HCT116 (cell line): ENCODE data around the gene SLC22A6. TPM values are rescaled to one million over a fixed set of nuclear protein-coding genes. Genes with fewer than 3 reads are reported as not detected.

Experiments
- ATAC-seq: fragments of 200-7000 bp; cut with Tn5 transposase; 2 replicates; pipeline ENCODE4 v1.9.1; 2020; ENCODE audit warnings: mild to moderate bottlenecking, moderate library complexity
- BruUV-seq: library from RNA; stranded (reverse); fragments of 400-500 nt; replicated peaks from 2 replicates; lab custom pipeline; 2021; lab: Mats Ljungman, UMichigan
- CTCF ChIA-PET: fragments of 300-600 bp; sonication (Branson Sonifier 250); formaldehyde crosslinking; loops from one replicate; lab custom pipeline; 2021; ENCODE audit warnings: antibody characterized with exemption; lab: Charles Lee
- POLR2A ChIA-PET: fragments of 300-600, 350-600 bp; sonication (Branson Sonifier 250); formaldehyde crosslinking; loops from one replicate; lab custom pipeline; 2021; ENCODE audit warnings: antibody characterized with exemption; lab: Charles Lee
- RAD21 ChIA-PET, 2 experiments: fragments of 300-600 bp; sonication (Branson Sonifier 250); formaldehyde crosslinking; loops; one replicate each; lab custom pipeline; 2023; ENCODE audit warnings: low total read pairs in 2 of 2; ENCODE audit not compliant: uncharacterized antibody in 2 of 2, unreplicated experiment in 2 of 2, low non-redundant PET in 1 of 2; lab: Charles Lee
- DNase-seq: peaks from one replicate; pipeline ENCODE4 v3.0.0-alpha.2; 2010; ENCODE audit warnings: low read depth, low spot score
- H2AFZ ChIP-seq: fragments of 200-600 bp; shearing (Covaris generic), sonication (generic); 2 replicates; pipeline ENCODE4 v1.6.1; 2017; ENCODE audit warnings: low read depth, mixed run types, mixed read lengths, antibody characterized with exemption, low read length; ENCODE audit not compliant: poor library complexity, severe bottlenecking
- H3K27ac ChIP-seq: 2 replicates; pipeline ENCODE4 v1.5.1; 2012; ENCODE audit warnings: low read depth, low read length
- H3K27me3 ChIP-seq: fragments of 200-600 bp; sonication (generic); 2 replicates; pipeline ENCODE4 v1.6.1; 2016; ENCODE audit warnings: mixed run types, low read length, mixed read lengths; ENCODE audit not compliant: insufficient read depth
- H3K36me3 ChIP-seq, 2 experiments: fragments of 200-500 bp in 1 of 2; fragments of 200-600 bp in 1 of 2; sonication (Bioruptor generic) in 1 of 2; sonication (generic) in 1 of 2; 2 replicates each; pipeline versions ENCODE4 v1.5.1 to v1.6.1; 2014 to 2016; ENCODE audit warnings: low read length in 2 of 2, inconsistent platforms in 1 of 2, mixed read lengths in 1 of 2, mixed run types in 1 of 2; ENCODE audit not compliant: insufficient read depth in 2 of 2, control insufficient read depth in 1 of 2
- H3K4me1 ChIP-seq, 2 experiments: fragments of 200-600 bp in 1 of 2; sonication (generic) in 1 of 2; 2 replicates each; pipeline versions ENCODE4 v1.5.1 to v1.6.1; 2012 to 2017; ENCODE audit warnings: low read length in 2 of 2, inconsistent platforms in 1 of 2, mild to moderate bottlenecking in 1 of 2, mixed read lengths in 1 of 2, mixed run types in 1 of 2, moderate library complexity in 1 of 2; ENCODE audit not compliant: insufficient read depth in 2 of 2, control insufficient read depth in 1 of 2
- H3K4me2 ChIP-seq: fragments of 200-600 bp; sonication (generic); 2 replicates; pipeline ENCODE4 v1.6.1; 2017; ENCODE audit warnings: mixed run types, low read length, mixed read lengths
- H3K4me3 ChIP-seq, 2 experiments: fragments of 200-600 bp in 1 of 2; sonication (generic) in 1 of 2; replicated peaks in 1 of 2; 2 replicates each; pipeline ENCODE4 v1.5.1; 2011 to 2016; ENCODE audit warnings: low read length in 2 of 2, control low read depth in 1 of 2, low read depth in 1 of 2, mild to moderate bottlenecking in 1 of 2, mixed read lengths in 1 of 2, mixed run types in 1 of 2
- H3K79me2 ChIP-seq: fragments of 200-600 bp; sonication (generic); 2 replicates; pipeline ENCODE4 v1.6.1; 2017; ENCODE audit warnings: mild to moderate bottlenecking, mixed run types, low read length, moderate library complexity, mixed read lengths; ENCODE audit not compliant: insufficient read depth
- H3K9ac ChIP-seq: fragments of 200-600 bp; sonication (generic); 2 replicates; pipeline ENCODE4 v1.6.1; 2016; ENCODE audit warnings: low read length, mixed read lengths
- H3K9me2 ChIP-seq: fragments of 200-600 bp; sonication (generic), shearing (Covaris generic); 2 replicates; pipeline ENCODE4 v1.6.1; 2017; ENCODE audit warnings: mixed run types, mild to moderate bottlenecking, moderate library complexity; ENCODE audit not compliant: insufficient read depth
- H3K9me3 ChIP-seq, 2 experiments: fragments of 200-500 bp in 1 of 2; fragments of 200-600 bp in 1 of 2; sonication (Bioruptor generic) in 1 of 2; sonication (generic) in 1 of 2; 2 replicates each; pipeline ENCODE4 v1.6.1; 2014 to 2017; ENCODE audit warnings: low read length in 2 of 2, mixed read lengths in 2 of 2, inconsistent platforms in 1 of 2, low read depth in 1 of 2, mild to moderate bottlenecking in 1 of 2, mixed run types in 1 of 2, moderate library complexity in 1 of 2; ENCODE audit not compliant: control insufficient read depth in 1 of 2, insufficient read depth in 1 of 2
- H4K20me1 ChIP-seq: fragments of 200-600 bp; sonication (generic), shearing (Covaris generic); 2 replicates; pipeline ENCODE4 v1.6.1; 2017; ENCODE audit warnings: mixed run types, mild to moderate bottlenecking, moderate library complexity; ENCODE audit not compliant: insufficient read depth
- CBX3 ChIP-seq: IDR thresholded peaks from 2 replicates; pipeline ENCODE4 v1.6.1; 2012; ENCODE audit warnings: low read depth
- CEBPB ChIP-seq: IDR thresholded peaks from 2 replicates; pipeline ENCODE4 v1.6.1; 2012; ENCODE audit warnings: low read depth
- CTCF ChIP-seq, 3 experiments: fragments of 200-600 bp in 1 of 3; sonication (generic) in 1 of 3; IDR thresholded peaks in 2 of 3; conservative IDR thresholded peaks in 1 of 3; 2 replicates each; pipeline ENCODE4 v1.5.1; 2012 to 2017; ENCODE audit warnings: low read depth in 2 of 3, low read length in 2 of 3, antibody characterized with exemption in 1 of 3, borderline replicate concordance in 1 of 3, control low read depth in 1 of 3, mild to moderate bottlenecking in 1 of 3, mixed read lengths in 1 of 3, mixed run types in 1 of 3, moderate library complexity in 1 of 3; ENCODE audit not compliant: insufficient read depth in 1 of 3
- ELF1 ChIP-seq: IDR thresholded peaks from 2 replicates; pipeline ENCODE4 v1.6.1; 2012; ENCODE audit warnings: low read depth, borderline replicate concordance
- EZH2 ChIP-seq: fragments of 200-600 bp; sonication (generic); IDR thresholded peaks from 2 replicates; pipeline ENCODE4 v1.6.1; 2017; ENCODE audit warnings: antibody characterized with exemption, mixed run types
- FOSL1 ChIP-seq: IDR thresholded peaks from 2 replicates; pipeline ENCODE4 v1.6.1; 2012; ENCODE audit warnings: low read depth
- JUND ChIP-seq: IDR thresholded peaks from 2 replicates; pipeline ENCODE4 v1.6.1; 2012
- POLR2A ChIP-seq: IDR thresholded peaks from 2 replicates; pipeline ENCODE4 v1.7.0; 2011; ENCODE audit warnings: borderline replicate concordance; ENCODE audit not compliant: insufficient read depth, insufficient read length; ENCODE audit errors: extremely low read depth
- RAD21 ChIP-seq: IDR thresholded peaks from 2 replicates; pipeline ENCODE4 v1.6.1; 2012; ENCODE audit warnings: low read depth, mild to moderate bottlenecking
- SIN3A ChIP-seq: IDR thresholded peaks from 2 replicates; pipeline ENCODE4 v1.6.1; 2012; ENCODE audit warnings: low read depth
- YY1 ChIP-seq: IDR thresholded peaks from 2 replicates; pipeline ENCODE4 v1.6.1; 2011; ENCODE audit warnings: low read length, low read depth, moderate library complexity, mild to moderate bottlenecking; ENCODE audit not compliant: insufficient replicate concordance; ENCODE audit errors: extremely low read depth
- ZFX ChIP-seq: fragments of 450-650 bp; IDR thresholded peaks from 2 replicates; pipeline ENCODE4 v1.6.1; 2017
- ZNF274 ChIP-seq: fragments of 200-500 bp; sonication (Bioruptor generic); IDR thresholded peaks from 2 replicates; pipeline ENCODE4 v1.6.1; 2014; ENCODE audit warnings: mild to moderate bottlenecking, low read depth, low read length, inconsistent platforms
- intact Hi-C: fragments of 100-400 bp; cut with micrococcal nuclease; formaldehyde crosslinking; loops from 2 replicates; pipeline ENCODE4 v1.10.0; 2022
- total RNA-seq: library from RNA; stranded (reverse); gene quantifications from one replicate; pipeline ENCODE4 v1.2.1, GENCODE V29; 2021; ENCODE audit not compliant: unreplicated experiment
- TF ChIP-seq, protein P1 (sequence below): IDR thresholded peaks from 2 replicates; pipeline ENCODE4 v1.6.1; 2012; ENCODE audit warnings: low read depth

Gene SLC22A6
- total RNA-seq, 1 experiment from 2014 or later, result not detected

- no peaks in the 10 kb centered on the region for H3K9me2 ChIP-seq
- peak within 1 kb of the TSS; percentile 5; the same call in 1 of the 2 replicates for H3K4me2 ChIP-seq
- DNase-seq (no peak), ATAC-seq (no peak)
- TF ChIP-seq RAD21, result no peak
- H3K27ac ChIP-seq, result no peak within 1 kb of the TSS
- RAD21 ChIA-PET, result no interaction called here
- H3K4me1 ChIP-seq, result peaks cover 9 to 11% of the 10 kb centered on the region in 2 experiments
- no TSS peak for BruUV-seq
- H3K4me3 ChIP-seq, result no peak within 1 kb of the TSS
- no peaks in the 10 kb centered on the region for H3K9me3 ChIP-seq
- no peaks in the 10 kb centered on the region for H3K79me2 ChIP-seq
- no peak within 1 kb of the TSS for H2AFZ ChIP-seq
- H3K27me3 ChIP-seq, result no peaks in the 10 kb centered on the region
- H4K20me1 ChIP-seq, result no peaks in the 10 kb centered on the region
- CTCF ChIA-PET, result no interaction called here
- POLR2A ChIA-PET, result no interaction called here
- H3K36me3 ChIP-seq, result no peaks in the 10 kb centered on the region
- intact Hi-C loops, result no loop called here
- no peak within 1 kb of the TSS for H3K9ac ChIP-seq
These were observed 30.9 kb upstream of the SLC22A6 start, which contains the start of gene SLC22A8 for GRCh38 chr11:63015521-63016215. Gene SLC22A8, minus strand, starts transcription at chr11:63015841. Its CDS starts 883 bp downstream, at chr11:63014958.

GRCh38 chr11:63014408-63015055, 29.8 kb upstream of the SLC22A6 start:
- no peak overlapping the region for H2AFZ ChIP-seq
- intact Hi-C loops, result no loop called here
- H3K9ac ChIP-seq, result no peak overlapping the region
- no peaks in the 10 kb centered on the region for H3K36me3 ChIP-seq
- BruUV-seq, result no TSS peak
- H3K9me2 ChIP-seq, result no peaks in the 10 kb centered on the region
- H3K4me3 ChIP-seq, result no peak overlapping the region
- no peaks in the 10 kb centered on the region for H3K9me3 ChIP-seq
- ATAC-seq (no peak), DNase-seq (no peak)
- H4K20me1 ChIP-seq, result no peaks in the 10 kb centered on the region
- no peaks in the 10 kb centered on the region for H3K79me2 ChIP-seq
- no peak overlapping the region for H3K4me2 ChIP-seq
- H3K27me3 ChIP-seq, result no peaks in the 10 kb centered on the region
- CTCF ChIA-PET, result no interaction called here
- no peak overlapping the region for H3K27ac ChIP-seq
- H3K4me1 ChIP-seq, result peaks cover 6 to 9% of the 10 kb centered on the region in 2 experiments
- RAD21 ChIA-PET, result no interaction called here
- POLR2A ChIA-PET, result no interaction called here
- no peak for TF ChIP-seq CBX3
- TF ChIP-seq POLR2A, result no peak
- TF ChIP-seq, protein P1, sequence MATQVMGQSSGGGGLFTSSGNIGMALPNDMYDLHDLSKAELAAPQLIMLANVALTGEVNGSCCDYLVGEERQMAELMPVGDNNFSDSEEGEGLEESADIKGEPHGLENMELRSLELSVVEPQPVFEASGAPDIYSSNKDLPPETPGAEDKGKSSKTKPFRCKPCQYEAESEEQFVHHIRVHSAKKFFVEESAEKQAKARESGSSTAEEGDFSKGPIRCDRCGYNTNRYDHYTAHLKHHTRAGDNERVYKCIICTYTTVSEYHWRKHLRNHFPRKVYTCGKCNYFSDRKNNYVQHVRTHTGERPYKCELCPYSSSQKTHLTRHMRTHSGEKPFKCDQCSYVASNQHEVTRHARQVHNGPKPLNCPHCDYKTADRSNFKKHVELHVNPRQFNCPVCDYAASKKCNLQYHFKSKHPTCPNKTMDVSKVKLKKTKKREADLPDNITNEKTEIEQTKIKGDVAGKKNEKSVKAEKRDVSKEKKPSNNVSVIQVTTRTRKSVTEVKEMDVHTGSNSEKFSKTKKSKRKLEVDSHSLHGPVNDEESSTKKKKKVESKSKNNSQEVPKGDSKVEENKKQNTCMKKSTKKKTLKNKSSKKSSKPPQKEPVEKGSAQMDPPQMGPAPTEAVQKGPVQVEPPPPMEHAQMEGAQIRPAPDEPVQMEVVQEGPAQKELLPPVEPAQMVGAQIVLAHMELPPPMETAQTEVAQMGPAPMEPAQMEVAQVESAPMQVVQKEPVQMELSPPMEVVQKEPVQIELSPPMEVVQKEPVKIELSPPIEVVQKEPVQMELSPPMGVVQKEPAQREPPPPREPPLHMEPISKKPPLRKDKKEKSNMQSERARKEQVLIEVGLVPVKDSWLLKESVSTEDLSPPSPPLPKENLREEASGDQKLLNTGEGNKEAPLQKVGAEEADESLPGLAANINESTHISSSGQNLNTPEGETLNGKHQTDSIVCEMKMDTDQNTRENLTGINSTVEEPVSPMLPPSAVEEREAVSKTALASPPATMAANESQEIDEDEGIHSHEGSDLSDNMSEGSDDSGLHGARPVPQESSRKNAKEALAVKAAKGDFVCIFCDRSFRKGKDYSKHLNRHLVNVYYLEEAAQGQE, result no peak
- no peak for TF ChIP-seq ELF1
- no peak for TF ChIP-seq ZFX
- no peak for TF ChIP-seq JUND
- TF ChIP-seq CTCF (IDR thresholded peaks at IDR 0.05 in 2 of 3, conservative IDR thresholded peaks at IDR 0.05 in 1 of 3; ENCODE audit: borderline replicate concordance in 1 of 3, insufficient read depth in 1 of 3, low read depth in 2 of 3, low read length in 2 of 3), result no peak
- no peak for TF ChIP-seq ZNF274
- no peak for TF ChIP-seq SIN3A
- TF ChIP-seq CEBPB, result no peak
- no peak for TF ChIP-seq FOSL1
- TF ChIP-seq EZH2, result no peak
- no peak for TF ChIP-seq YY1
